ENCODE measurements around the gene STXBP5. TPM values are rescaled to one million over a fixed set of nuclear protein-coding genes. Genes with fewer than 3 reads are reported as not detected.

Gene STXBP5
- total RNA-seq, 1 donor from 2014 or later: 22.3 TPM

GRCh38 chr6:147274012-147274411 lies 69.8 kb downstream of the STXBP5 start:
- CTCF ChIA-PET: interaction anchor here (0.9 kb wide), 1 partner anchor 10 kb away, joined by 4 read pairs; no protein-coding TSS in a partner anchor
- no peak for TF ChIP-seq CTCF (IDR thresholded peaks at IDR 0.05)
- H3K36me3 Mint-ChIP-seq (ENCODE audit: low read depth): peaks cover 47% of the 10 kb centered on the region

GRCh38 chr6:147274776-147275175 lies 70.6 kb downstream of the STXBP5 start:
- intact Hi-C loops (cut with micrococcal nuclease): no loop called here
- H3K9me3 Mint-ChIP-seq: peaks cover 3% of the 10 kb centered on the region
- H3K27me3 Mint-ChIP-seq: no peaks in the 10 kb centered on the region
- H3K27ac Mint-ChIP-seq: no peak overlapping the region
- H3K36me3 Mint-ChIP-seq (ENCODE audit: low read depth): peaks cover 46% of the 10 kb centered on the region
- ChIA-PET POLR2A (no interaction called here), CTCF (no interaction called here)
- DNase-seq (no peak), ATAC-seq (ENCODE audit: low read depth) (no peak)
- TF ChIP-seq CTCF (IDR thresholded peaks at IDR 0.05): no peak
- H3K4me3 Mint-ChIP-seq: no peak overlapping the region
- no peaks in the 10 kb centered on the region for H3K4me1 Mint-ChIP-seq

More at GRCh38 chr6:147274012-147274411, 69.8 kb downstream of the STXBP5 start:
- no peak for DNase-seq
- intact Hi-C loops (cut with micrococcal nuclease): no loop called here
- peaks cover 3% of the 10 kb centered on the region for H3K9me3 Mint-ChIP-seq
- H3K27me3 Mint-ChIP-seq: no peaks in the 10 kb centered on the region
- H3K27ac Mint-ChIP-seq: no peak overlapping the region
- no peaks in the 10 kb centered on the region for H3K4me1 Mint-ChIP-seq
- POLR2A ChIA-PET: interaction anchor here (1.1 kb wide), 1 partner anchor 71 kb away, joined by 7 read pairs; no protein-coding TSS in a partner anchor
- no peak overlapping the region for H3K4me3 Mint-ChIP-seq
- ATAC-seq (ENCODE audit: low read depth): no peak

GRCh38 chr6:147278891-147279290 lies 74.7 kb downstream of the STXBP5 start:
- H3K36me3 Mint-ChIP-seq (ENCODE audit: low read depth): peaks cover 42% of the 10 kb centered on the region
- no peak overlapping the region for H3K4me3 Mint-ChIP-seq
- H3K27ac Mint-ChIP-seq: no peak overlapping the region
- TF ChIP-seq CTCF (IDR thresholded peaks at IDR 0.05): no peak
- POLR2A ChIA-PET: no interaction called here
- no peaks in the 10 kb centered on the region for H3K4me1 Mint-ChIP-seq
- ATAC-seq (ENCODE audit: low read depth): no peak
- no peaks in the 10 kb centered on the region for H3K27me3 Mint-ChIP-seq
- CTCF ChIA-PET: no interaction called here
- no peak for DNase-seq
- peaks cover 3% of the 10 kb centered on the region for H3K9me3 Mint-ChIP-seq
- intact Hi-C loops (cut with micrococcal nuclease): no loop called here

- no peak overlapping the region for H3K27ac Mint-ChIP-seq
- TF ChIP-seq CTCF (IDR thresholded peaks at IDR 0.05): no peak
- ATAC-seq (ENCODE audit: low read depth) (no peak), DNase-seq (no peak)
- peaks cover 2% of the 10 kb centered on the region for H3K4me1 Mint-ChIP-seq
- peaks cover 3% of the 10 kb centered on the region for H3K9me3 Mint-ChIP-seq
- H3K27me3 Mint-ChIP-seq: no peaks in the 10 kb centered on the region
- H3K36me3 Mint-ChIP-seq (ENCODE audit: low read depth): peaks cover 40% of the 10 kb centered on the region
- H3K4me3 Mint-ChIP-seq: no peak overlapping the region
- ChIA-PET CTCF (no interaction called here), POLR2A (no interaction called here)
- intact Hi-C loops (cut with micrococcal nuclease): no loop called here
Observed at GRCh38 chr6:147279427-147279826, 75.2 kb downstream of the STXBP5 start.

GRCh38 chr6:147281895-147282565 lies 77.8 kb downstream of the STXBP5 start:
- no peaks in the 10 kb centered on the region for H3K27me3 Mint-ChIP-seq
- ATAC-seq (ENCODE audit: low read depth) (no peak), DNase-seq (no peak)
- peaks cover 34% of the 10 kb centered on the region for H3K36me3 Mint-ChIP-seq (ENCODE audit: low read depth)
- no peak overlapping the region for H3K27ac Mint-ChIP-seq
- no peak overlapping the region for H3K4me3 Mint-ChIP-seq
- no peak for TF ChIP-seq CTCF (IDR thresholded peaks at IDR 0.05)
- intact Hi-C loops (cut with micrococcal nuclease): no loop called here
- H3K9me3 Mint-ChIP-seq: peaks cover 3% of the 10 kb centered on the region
- CTCF ChIA-PET: no interaction called here
- H3K4me1 Mint-ChIP-seq: peaks cover 13% of the 10 kb centered on the region
- POLR2A ChIA-PET: no interaction called here

Measured in activated B cell treated with CpG ODN at 0.5 μM for 24 hours (primary cell).